SK-N-SH treated with all-trans-retinoic acid at 6 μM for 48 hours (cell line): ENCODE measurements around the gene FMN1.

Experiments used
- BACH2 ChIP-seq: fragments of 250-450 bp; sonication (Bioruptor Pico); IDR thresholded peaks from 2 replicates; pipeline ENCODE4 v1.9.0; 2021; ENCODE audit warnings: mild to moderate bottlenecking, borderline replicate concordance
- PPARA ChIP-seq: fragments of 250-450 bp; sonication (Bioruptor Pico); IDR thresholded peaks from 2 replicates; pipeline ENCODE4 v1.5.0; 2020; ENCODE audit warnings: mild to moderate bottlenecking, borderline replicate concordance
- ZC3H10 ChIP-seq: fragments of 250-450 bp; sonication (Bioruptor Pico); IDR thresholded peaks from 2 replicates; pipeline ENCODE4 v1.5.1; 2021; ENCODE audit warnings: mild to moderate bottlenecking, moderate library complexity
- ZFP30 ChIP-seq: fragments of 450-650 bp; formaldehyde crosslinking; IDR thresholded peaks from 2 replicates; pipeline ENCODE4 v1.5.0; 2022; ENCODE audit warnings: mild to moderate bottlenecking, moderate library complexity
- ZNF565 ChIP-seq: fragments of 450-650 bp; formaldehyde crosslinking; conservative IDR thresholded peaks from 2 replicates; pipeline ENCODE4 v1.5.0; 2020; ENCODE audit warnings: low read depth, mild to moderate bottlenecking, moderate library complexity
- TF ChIP-seq, protein P1 (sequence below): fragments of 250-450 bp; sonication (Bioruptor Pico); IDR thresholded peaks from 2 replicates; pipeline ENCODE4 v1.5.0; 2020; ENCODE audit warnings: mild to moderate bottlenecking, moderate library complexity
- TF ChIP-seq, protein P2 (sequence below): fragments of 250-450 bp; sonication (Bioruptor Pico); IDR thresholded peaks from 2 replicates; pipeline ENCODE4 v1.5.1; 2020; ENCODE audit warnings: low read depth, mild to moderate bottlenecking, moderate library complexity
- TF ChIP-seq, protein P3 (sequence below): fragments of 250-450 bp; sonication (Bioruptor Pico); IDR thresholded peaks from 2 replicates; pipeline ENCODE4 v1.8.0; 2020; ENCODE audit warnings: mild to moderate bottlenecking, moderate library complexity, borderline replicate concordance

GRCh38 chr15:32746116-32746857 lies 448.2 kb downstream of the FMN1 start:
- TF ChIP-seq, protein P1, sequence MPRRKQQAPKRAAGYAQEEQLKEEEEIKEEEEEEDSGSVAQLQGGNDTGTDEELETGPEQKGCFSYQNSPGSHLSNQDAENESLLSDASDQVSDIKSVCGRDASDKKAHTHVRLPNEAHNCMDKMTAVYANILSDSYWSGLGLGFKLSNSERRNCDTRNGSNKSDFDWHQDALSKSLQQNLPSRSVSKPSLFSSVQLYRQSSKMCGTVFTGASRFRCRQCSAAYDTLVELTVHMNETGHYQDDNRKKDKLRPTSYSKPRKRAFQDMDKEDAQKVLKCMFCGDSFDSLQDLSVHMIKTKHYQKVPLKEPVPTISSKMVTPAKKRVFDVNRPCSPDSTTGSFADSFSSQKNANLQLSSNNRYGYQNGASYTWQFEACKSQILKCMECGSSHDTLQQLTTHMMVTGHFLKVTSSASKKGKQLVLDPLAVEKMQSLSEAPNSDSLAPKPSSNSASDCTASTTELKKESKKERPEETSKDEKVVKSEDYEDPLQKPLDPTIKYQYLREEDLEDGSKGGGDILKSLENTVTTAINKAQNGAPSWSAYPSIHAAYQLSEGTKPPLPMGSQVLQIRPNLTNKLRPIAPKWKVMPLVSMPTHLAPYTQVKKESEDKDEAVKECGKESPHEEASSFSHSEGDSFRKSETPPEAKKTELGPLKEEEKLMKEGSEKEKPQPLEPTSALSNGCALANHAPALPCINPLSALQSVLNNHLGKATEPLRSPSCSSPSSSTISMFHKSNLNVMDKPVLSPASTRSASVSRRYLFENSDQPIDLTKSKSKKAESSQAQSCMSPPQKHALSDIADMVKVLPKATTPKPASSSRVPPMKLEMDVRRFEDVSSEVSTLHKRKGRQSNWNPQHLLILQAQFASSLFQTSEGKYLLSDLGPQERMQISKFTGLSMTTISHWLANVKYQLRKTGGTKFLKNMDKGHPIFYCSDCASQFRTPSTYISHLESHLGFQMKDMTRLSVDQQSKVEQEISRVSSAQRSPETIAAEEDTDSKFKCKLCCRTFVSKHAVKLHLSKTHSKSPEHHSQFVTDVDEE (CRISPR knock-in tag), result no peak
- TF ChIP-seq PPARA (CRISPR knock-in tag) (no peak), ZNF565 (CRISPR knock-in tag) (no peak), BACH2 (no peak), ZFP30 (CRISPR knock-in tag) (no peak), ZC3H10 (no peak)
- TF ChIP-seq, protein P2, sequence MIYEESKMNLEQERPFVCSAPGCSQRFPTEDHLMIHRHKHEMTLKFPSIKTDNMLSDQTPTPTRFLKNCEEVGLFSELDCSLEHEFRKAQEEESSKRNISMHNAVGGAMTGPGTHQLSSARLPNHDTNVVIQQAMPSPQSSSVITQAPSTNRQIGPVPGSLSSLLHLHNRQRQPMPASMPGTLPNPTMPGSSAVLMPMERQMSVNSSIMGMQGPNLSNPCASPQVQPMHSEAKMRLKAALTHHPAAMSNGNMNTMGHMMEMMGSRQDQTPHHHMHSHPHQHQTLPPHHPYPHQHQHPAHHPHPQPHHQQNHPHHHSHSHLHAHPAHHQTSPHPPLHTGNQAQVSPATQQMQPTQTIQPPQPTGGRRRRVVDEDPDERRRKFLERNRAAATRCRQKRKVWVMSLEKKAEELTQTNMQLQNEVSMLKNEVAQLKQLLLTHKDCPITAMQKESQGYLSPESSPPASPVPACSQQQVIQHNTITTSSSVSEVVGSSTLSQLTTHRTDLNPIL (CRISPR knock-in tag), result no peak
- TF ChIP-seq, protein P3, sequence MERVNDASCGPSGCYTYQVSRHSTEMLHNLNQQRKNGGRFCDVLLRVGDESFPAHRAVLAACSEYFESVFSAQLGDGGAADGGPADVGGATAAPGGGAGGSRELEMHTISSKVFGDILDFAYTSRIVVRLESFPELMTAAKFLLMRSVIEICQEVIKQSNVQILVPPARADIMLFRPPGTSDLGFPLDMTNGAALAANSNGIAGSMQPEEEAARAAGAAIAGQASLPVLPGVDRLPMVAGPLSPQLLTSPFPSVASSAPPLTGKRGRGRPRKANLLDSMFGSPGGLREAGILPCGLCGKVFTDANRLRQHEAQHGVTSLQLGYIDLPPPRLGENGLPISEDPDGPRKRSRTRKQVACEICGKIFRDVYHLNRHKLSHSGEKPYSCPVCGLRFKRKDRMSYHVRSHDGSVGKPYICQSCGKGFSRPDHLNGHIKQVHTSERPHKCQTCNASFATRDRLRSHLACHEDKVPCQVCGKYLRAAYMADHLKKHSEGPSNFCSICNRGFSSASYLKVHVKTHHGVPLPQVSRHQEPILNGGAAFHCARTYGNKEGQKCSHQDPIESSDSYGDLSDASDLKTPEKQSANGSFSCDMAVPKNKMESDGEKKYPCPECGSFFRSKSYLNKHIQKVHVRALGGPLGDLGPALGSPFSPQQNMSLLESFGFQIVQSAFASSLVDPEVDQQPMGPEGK (CRISPR knock-in tag), result no peak
